SK-N-MC (cell line): ENCODE results near the gene LRMDA.

ENCODE experiments used
- EZH2 ChIP-seq: fragments of 200-600 bp; sonication (generic); IDR thresholded peaks from one replicate; pipeline ENCODE4 v1.6.1; 2017; ENCODE audit warnings: antibody characterized with exemption
- FOXP2 ChIP-seq: optimal IDR thresholded peaks from 2 replicates; pipeline ENCODE3; 2011; ENCODE audit warnings: mild to moderate bottlenecking, moderate library complexity; ENCODE audit not compliant: insufficient read depth; ENCODE audit errors: extremely low read length, control extremely low read depth
- POLR2AphosphoS5 ChIP-seq: IDR thresholded peaks from 2 replicates; pipeline ENCODE4 v1.6.1; 2012; ENCODE audit warnings: mild to moderate bottlenecking, low read depth, low read length, borderline replicate concordance

GRCh38 chr10:75987616-75988015 lies 556.2 kb downstream of the LRMDA start:
- no peak for TF ChIP-seq EZH2
- TF ChIP-seq POLR2AphosphoS5 = no peak
- no peak for TF ChIP-seq FOXP2
